Neural crest cell (in vitro differentiated cells): Measurements from ENCODE around the gene EXOC6B. TPM values are rescaled to one million over a fixed set of nuclear protein-coding genes. Genes with fewer than 3 reads are reported as not detected.

Source experiments
- DNase-seq: peaks from one replicate; pipeline ENCODE4 v3.0.0; 2021; ENCODE audit warnings: low read depth, mixed read lengths, low spot score
- H3K27ac Mint-ChIP-seq: one replicate; pipeline ENCODE4 v1.8.0; 2021; ENCODE audit warnings: mild to moderate bottlenecking, mixed read lengths; ENCODE audit not compliant: unreplicated experiment
- H3K27me3 Mint-ChIP-seq: 2 replicates; pipeline ENCODE4 v1.8.0; 2021; ENCODE audit warnings: low read depth, mild to moderate bottlenecking, mixed read lengths
- H3K36me3 Mint-ChIP-seq: 2 replicates; pipeline ENCODE4 v1.8.0; 2021; ENCODE audit warnings: low read depth, mild to moderate bottlenecking, mixed read lengths
- H3K4me1 Mint-ChIP-seq: 2 replicates; pipeline ENCODE4 v1.8.0; 2021; ENCODE audit warnings: mixed read lengths
- H3K4me3 Mint-ChIP-seq: one replicate; pipeline ENCODE4 v1.8.0; 2021; ENCODE audit warnings: mild to moderate bottlenecking, mixed read lengths
- H3K9me3 Mint-ChIP-seq: 2 replicates; pipeline ENCODE4 v1.8.0; 2021; ENCODE audit warnings: mixed read lengths
- CTCF ChIP-seq: fragments of 200-600 bp; sonication (generic); conservative IDR thresholded peaks from 2 replicates; pipeline ENCODE4 v1.5.0; 2021; ENCODE audit warnings: antibody characterized with exemption, mild to moderate bottlenecking
- total RNA-seq: library from RNA; stranded (reverse); gene quantifications from 2 replicates; pipeline ENCODE4 v1.2.1, GENCODE V29; 2021

The EXOC6B gene
- total RNA-seq, 1 donor from 2014 or later: 28.2 TPM

- Mint-ChIP-seq H3K4me1 (peaks cover 14% of the 10 kb centered on the region), H3K9me3 (no peaks in the 10 kb centered on the region), H3K36me3 (no peaks in the 10 kb centered on the region), H3K4me3 (peak overlapping the region; percentile 41), H3K27me3 (peaks cover 21% of the 10 kb centered on the region), H3K27ac (no peak overlapping the region)
- TF ChIP-seq CTCF: no peak
- no peak for DNase-seq
Measured at GRCh38 chr2:72828840-72829507, 3.1 kb upstream of the EXOC6B start.

- H3K27me3 Mint-ChIP-seq: peaks cover 15% of the 10 kb centered on the region
- no peaks in the 10 kb centered on the region for H3K9me3 Mint-ChIP-seq
- H3K36me3 Mint-ChIP-seq: no peaks in the 10 kb centered on the region
- H3K27ac Mint-ChIP-seq: no peak overlapping the region
- no peak overlapping the region for H3K4me3 Mint-ChIP-seq
- no peak for TF ChIP-seq CTCF
- DNase-seq: no peak
- H3K4me1 Mint-ChIP-seq: peaks cover 14% of the 10 kb centered on the region
Measured at GRCh38 chr2:72827966-72828646, 2.3 kb upstream of the EXOC6B start.

GRCh38 chr2:72827487-72827886, 1.7 kb upstream of the EXOC6B start:
- no peak for TF ChIP-seq CTCF
- Mint-ChIP-seq H3K27ac (no peak overlapping the region), H3K9me3 (no peaks in the 10 kb centered on the region), H3K36me3 (no peaks in the 10 kb centered on the region), H3K27me3 (peaks cover 12% of the 10 kb centered on the region), H3K4me1 (peaks cover 19% of the 10 kb centered on the region), H3K4me3 (peak overlapping the region; percentile 7)
- no peak for DNase-seq

- H3K4me3 Mint-ChIP-seq: peak overlapping the region; percentile 94
- no peak for TF ChIP-seq CTCF
- H3K9me3 Mint-ChIP-seq: no peaks in the 10 kb centered on the region
- no peak overlapping the region for H3K27ac Mint-ChIP-seq
- H3K27me3 Mint-ChIP-seq: peaks cover 9% of the 10 kb centered on the region
- peaks cover 22% of the 10 kb centered on the region for H3K4me1 Mint-ChIP-seq
- no peak for DNase-seq
- peaks cover under 1% of the 10 kb centered on the region for H3K36me3 Mint-ChIP-seq
Measured at GRCh38 chr2:72826156-72826477, 284 bp upstream of the EXOC6B start.

GRCh38 chr2:72824224-72824842, 1.5 kb downstream of the EXOC6B start:
- no peak overlapping the region for H3K27ac Mint-ChIP-seq
- no peaks in the 10 kb centered on the region for H3K9me3 Mint-ChIP-seq
- peaks cover 22% of the 10 kb centered on the region for H3K4me1 Mint-ChIP-seq
- TF ChIP-seq CTCF: no peak
- H3K4me3 Mint-ChIP-seq: peak overlapping the region; percentile 97
- no peaks in the 10 kb centered on the region for H3K27me3 Mint-ChIP-seq
- no peak for DNase-seq
- H3K36me3 Mint-ChIP-seq: peaks cover 2% of the 10 kb centered on the region
